T-cell (primary cell): Measurements from ENCODE around the gene HK3. TPM values are rescaled to one million over a fixed set of nuclear protein-coding genes. Genes with fewer than 3 reads are reported as not detected.

ENCODE experiments used
- ATAC-seq, 4 experiments: fragments of 200-7000 bp in 3 of 4; fragments of 150-1000 bp in 1 of 4; cut with Tn5 transposase; replicated peaks in 1 of 4; 1 replicate in 3 of 4; 2 replicates in 1 of 4; pipeline ENCODE4 v1.10.0; 2021; ENCODE audit warnings: moderate library complexity in 3 of 4, mild to moderate bottlenecking in 2 of 4, moderate number of reproducible peaks in 1 of 4
- CTCF ChIA-PET, 2 donors: fragments of 300-600 bp; sonication (Branson Sonifier 250); formaldehyde crosslinking; loops; one replicate each; lab custom pipeline; 2022; ENCODE audit warnings: antibody characterized with exemption in 2 of 2; lab: Charles Lee
- POLR2A ChIA-PET, 2 donors: fragments of 300-600 bp; sonication (Branson Sonifier 250); formaldehyde crosslinking; loops; one replicate each; lab custom pipeline; 2022; ENCODE audit warnings: antibody characterized with exemption in 2 of 2; lab: Charles Lee
- DNase-seq, 35 experiments: peaks; one replicate each; pipeline versions ENCODE4 v3.0.0 to v3.0.0-alpha.2; 2013 to 2023
- H3K27ac ChIP-seq: one replicate; pipeline ENCODE4 v1.5.1; 2013; ENCODE audit warnings: low read length
- H3K27me3 ChIP-seq, 2 experiments: replicated peaks in 1 of 2; 1 replicate in 1 of 2; 2 replicates in 1 of 2; pipeline versions ENCODE4 v1.6.1 to v1.7.0; 2013; ENCODE audit warnings: low read length in 1 of 2, mixed read lengths in 1 of 2; ENCODE audit not compliant: control insufficient read depth in 2 of 2, insufficient read depth in 2 of 2; ENCODE audit errors: extremely low read depth in 1 of 2
- H3K36me3 ChIP-seq, 2 donors: 1 replicate in 1 of 2; 2 replicates in 1 of 2; pipeline versions ENCODE4 v1.6.1 to v1.7.0; 2013; ENCODE audit warnings: low read length in 1 of 2; ENCODE audit not compliant: control insufficient read depth in 2 of 2, insufficient read depth in 1 of 2; ENCODE audit errors: extremely low read depth in 1 of 2
- H3K4me1 ChIP-seq, 2 experiments: 1 replicate in 1 of 2; 2 replicates in 1 of 2; pipeline versions ENCODE4 v1.6.1 to v1.7.0; 2013; ENCODE audit warnings: low read length in 2 of 2, mixed read lengths in 1 of 2; ENCODE audit not compliant: insufficient read depth in 2 of 2, control insufficient read depth in 1 of 2; ENCODE audit errors: extremely low read depth in 1 of 2
- H3K4me3 ChIP-seq, 2 donors: 1 replicate in 1 of 2; 2 replicates in 1 of 2; pipeline versions ENCODE4 v1.5.1 to v1.7.0; 2013; ENCODE audit warnings: mild to moderate bottlenecking in 2 of 2, low read length in 1 of 2, moderate library complexity in 1 of 2; ENCODE audit not compliant: control insufficient read depth in 1 of 2; ENCODE audit errors: extremely low read depth in 1 of 2
- H3K9me3 ChIP-seq: 2 replicates; pipeline ENCODE4 v1.7.0; 2013
- H3K27ac Mint-ChIP-seq, 2 donors: one replicate each; pipeline ENCODE4 v1.8.0; 2020 to 2021; ENCODE audit warnings: mild to moderate bottlenecking in 2 of 2, mixed read lengths in 2 of 2
- H3K27me3 Mint-ChIP-seq, 2 donors: one replicate each; pipeline ENCODE4 v1.8.0; 2021 to 2022; ENCODE audit warnings: mixed read lengths in 2 of 2
- H3K36me3 Mint-ChIP-seq: one replicate; pipeline ENCODE4 v1.8.0; 2021; ENCODE audit warnings: mixed read lengths
- H3K4me1 Mint-ChIP-seq, 3 donors: one replicate each; pipeline ENCODE4 v1.8.0; 2020 to 2022; ENCODE audit warnings: mixed read lengths in 3 of 3, mild to moderate bottlenecking in 1 of 3
- H3K4me3 Mint-ChIP-seq, 3 donors: one replicate each; pipeline ENCODE4 v1.8.0; 2020 to 2022; ENCODE audit warnings: mild to moderate bottlenecking in 3 of 3, mixed read lengths in 3 of 3, moderate library complexity in 3 of 3
- H3K9me3 Mint-ChIP-seq, 3 donors: one replicate each; pipeline ENCODE4 v1.8.0; 2020 to 2022; ENCODE audit warnings: mixed read lengths in 3 of 3
- WGBS: methylation state at CpG from one replicate; pipeline ENCODE4 v1.1.5; 2013; ENCODE audit warnings: missing lambda C conversion rate; ENCODE audit not compliant: insufficient coverage; 5-methylcytosine and 5-hydroxymethylcytosine counted together
- total RNA-seq, 35 experiments: library from RNA in 6 of 35; stranded (reverse) in 6 of 35; fragments of 120-200 nt in 1 of 35; gene quantifications; one replicate each; pipeline versions ENCODE4 v1.2.1 to v1.2.4 and lab custom pipeline; 2013 to 2026

Gene HK3
- total RNA-seq, 5 donors from 2014 or later (not counting 1 experiment from before 2014, with no cell fraction given), result 0.16 to 0.85 (median 0.44) TPM

DNA sequence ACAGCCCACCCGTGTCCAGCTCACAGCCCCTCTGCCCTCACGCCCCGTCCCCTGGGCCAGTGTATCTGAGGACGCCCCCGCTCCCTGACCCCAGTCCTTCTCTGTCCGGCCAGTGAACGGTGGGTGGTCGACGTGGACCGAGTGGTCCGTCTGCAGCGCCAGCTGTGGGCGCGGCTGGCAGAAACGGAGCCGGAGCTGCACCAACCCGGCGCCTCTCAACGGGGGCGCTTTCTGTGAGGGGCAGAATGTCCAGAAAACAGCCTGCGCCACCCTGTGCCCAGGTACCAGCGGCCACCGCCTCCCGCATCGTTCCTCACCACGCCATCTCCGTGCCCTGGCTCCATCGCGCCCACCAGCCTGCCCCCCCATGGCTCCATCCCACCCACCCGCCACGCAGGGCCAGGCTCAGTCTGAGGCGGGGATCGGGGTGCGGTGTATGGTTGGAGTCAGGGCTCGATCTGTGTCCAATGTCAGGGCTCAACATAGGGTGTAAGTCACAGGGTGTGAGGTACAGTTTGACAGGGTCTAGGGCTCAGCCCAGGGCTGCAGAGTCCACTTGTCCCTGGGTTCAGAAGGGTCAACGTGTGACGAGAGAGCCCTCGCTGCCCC lies 29.5 kb downstream of the HK3 start:
- Histone ChIP-seq H3K4me3 (no peak overlapping the region), H3K27me3 (peaks cover 0 to 47% of the 10 kb centered on the region in 2 experiments), H3K36me3 (no peaks in the 10 kb centered on the region), H3K27ac (no peak overlapping the region), H3K4me1 (peaks cover 0 to 17% of the 10 kb centered on the region in 2 experiments), H3K9me3 (no peaks in the 10 kb centered on the region)
- Mint-ChIP-seq H3K36me3 (no peaks in the 10 kb centered on the region), H3K27me3 (peaks cover 0 to 25% of the 10 kb centered on the region in 2 donors), H3K4me1 (peaks cover 5 to 12% (median 6%) of the 10 kb centered on the region in 3 donors), H3K27ac (no peak overlapping the region), H3K4me3 (no peak overlapping the region), H3K9me3 (peaks cover 0 to 3% (median 0%) of the 10 kb centered on the region in 3 donors)
- ChIA-PET POLR2A (no interaction called here), CTCF (no interaction called here)
- ATAC-seq, result no peak
- DNase-seq, result no peak
- 93% methylated on average over 32 of the region's 38 CpGs for WGBS

DNA sequence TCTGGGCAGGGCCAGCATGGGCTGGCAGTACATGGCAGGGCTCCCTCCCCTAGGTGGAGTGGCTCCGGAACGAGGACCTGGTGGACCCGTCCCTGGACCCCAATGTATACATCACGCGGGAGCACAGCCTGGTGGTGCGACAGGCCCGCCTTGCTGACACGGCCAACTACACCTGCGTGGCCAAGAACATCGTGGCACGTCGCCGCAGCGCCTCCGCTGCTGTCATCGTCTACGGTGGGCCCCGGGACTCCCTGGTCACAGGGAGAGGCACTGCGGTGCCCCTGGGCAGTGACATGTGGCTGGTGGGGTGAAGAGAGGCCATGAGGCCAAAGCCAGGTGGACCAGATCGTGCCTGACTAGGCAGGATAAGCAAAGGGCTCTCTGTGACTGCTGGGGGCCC lies 30.4 kb downstream of the HK3 start:
- Histone ChIP-seq H3K36me3 (no peaks in the 10 kb centered on the region), H3K4me1 (peaks cover 0 to 16% of the 10 kb centered on the region in 2 experiments), H3K27me3 (peaks cover 0 to 54% of the 10 kb centered on the region in 2 experiments), H3K4me3 (no peak overlapping the region), H3K27ac (no peak overlapping the region), H3K9me3 (no peaks in the 10 kb centered on the region)
- H3K9me3 Mint-ChIP-seq, result peaks cover 0 to 3% (median 0%) of the 10 kb centered on the region in 3 donors
- ChIA-PET POLR2A (no interaction called here), CTCF (no interaction called here)
- WGBS, result 91% methylated on average over 19 of the region's 20 CpGs
- DNase-seq (no peak), ATAC-seq (no peak)
- H3K27ac Mint-ChIP-seq, result no peak overlapping the region
- peaks cover 3 to 29% of the 10 kb centered on the region in 2 donors for H3K27me3 Mint-ChIP-seq
- no peak overlapping the region for H3K4me3 Mint-ChIP-seq
- H3K4me1 Mint-ChIP-seq, result peaks cover 5 to 12% (median 6%) of the 10 kb centered on the region in 3 donors
- no peaks in the 10 kb centered on the region for H3K36me3 Mint-ChIP-seq

DNA sequence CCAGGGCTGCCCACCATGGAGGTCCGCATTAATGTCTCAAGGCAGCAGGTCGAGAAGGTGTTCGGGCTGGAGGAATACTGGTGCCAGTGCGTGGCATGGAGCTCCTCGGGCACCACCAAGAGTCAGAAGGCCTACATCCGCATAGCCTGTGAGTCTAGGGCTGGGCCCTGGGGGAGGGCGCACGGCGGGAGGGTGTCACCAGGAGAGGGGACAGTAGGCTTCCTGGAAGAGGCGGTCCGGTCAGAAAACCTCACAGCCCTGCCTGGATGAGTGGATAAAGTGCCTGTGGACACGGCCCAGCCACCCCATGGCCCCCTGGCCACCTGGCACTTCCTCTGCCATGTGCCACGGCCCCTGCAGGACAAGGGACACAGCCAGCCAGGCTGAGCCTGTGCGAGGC lies 31.0 kb downstream of the HK3 start:
- 85% methylated on average over 13 of the region's 14 CpGs for WGBS
- ATAC-seq (no peak), DNase-seq (no peak)
- Mint-ChIP-seq H3K4me3 (no peak overlapping the region), H3K36me3 (no peaks in the 10 kb centered on the region), H3K4me1 (peaks cover 4 to 7% (median 5%) of the 10 kb centered on the region in 3 donors), H3K27ac (no peak overlapping the region), H3K27me3 (peaks cover 6 to 33% of the 10 kb centered on the region in 2 donors), H3K9me3 (peaks cover 0 to 1% (median 0%) of the 10 kb centered on the region in 3 donors)
- Histone ChIP-seq H3K36me3 (no peaks in the 10 kb centered on the region), H3K27ac (no peak overlapping the region), H3K4me3 (no peak overlapping the region), H3K4me1 (peaks cover 0 to 11% of the 10 kb centered on the region in 2 experiments), H3K9me3 (no peaks in the 10 kb centered on the region), H3K27me3 (peaks cover 0 to 55% of the 10 kb centered on the region in 2 experiments)
- ChIA-PET POLR2A (no interaction called here), CTCF (no interaction called here)

DNA sequence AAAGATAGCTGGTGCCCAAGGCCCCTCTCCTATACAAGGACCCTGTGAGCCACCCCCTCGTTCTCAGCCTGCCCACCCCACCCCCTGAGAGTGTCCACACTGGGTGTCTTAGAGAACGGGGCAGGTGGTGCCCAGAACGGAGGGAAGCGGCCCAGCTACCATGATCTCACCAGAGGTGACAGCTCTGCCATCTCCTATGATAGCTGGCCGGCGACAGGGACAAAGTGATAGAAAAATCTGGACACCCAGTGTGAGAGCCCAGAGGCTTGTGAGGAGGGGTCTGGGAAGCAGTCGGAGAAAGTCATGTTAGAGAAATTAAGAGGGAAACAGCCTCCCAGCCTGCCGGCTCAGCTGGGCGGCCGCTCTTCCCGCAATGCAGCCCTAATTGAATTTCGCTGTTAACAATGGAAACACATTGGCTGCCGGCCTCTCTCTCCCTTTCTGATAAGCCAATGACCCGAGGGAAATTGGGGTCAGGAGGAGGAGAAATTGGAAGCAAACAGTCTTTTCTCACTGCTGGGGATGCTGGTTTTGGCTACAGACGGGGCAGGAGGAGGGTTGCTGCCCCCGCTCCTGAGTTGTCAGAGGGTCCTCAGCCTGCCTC lies 32.3 kb downstream of the HK3 start:
- H3K27ac ChIP-seq, result no peak overlapping the region
- no peaks in the 10 kb centered on the region for H3K36me3 ChIP-seq
- ATAC-seq, result no peak
- H3K4me1 Mint-ChIP-seq, result peaks cover 2 to 5% (median 4%) of the 10 kb centered on the region in 3 donors
- peaks cover 8 to 42% of the 10 kb centered on the region in 2 donors for H3K27me3 Mint-ChIP-seq
- no peak overlapping the region for H3K27ac Mint-ChIP-seq
- no peaks in the 10 kb centered on the region for H3K9me3 Mint-ChIP-seq
- ChIA-PET POLR2A (no interaction called here), CTCF (interaction anchor here in 1 of 2 donors (0.6 kb wide), 1 partner anchor 1626 kb away, joined by 3 read pairs; no protein-coding TSS in a partner anchor)
- no peak overlapping the region for H3K4me3 Mint-ChIP-seq
- H3K27me3 ChIP-seq, result peaks cover 0 to 68% of the 10 kb centered on the region in 2 experiments
- no peaks in the 10 kb centered on the region for H3K9me3 ChIP-seq
- 24% methylated on average over 5 of the region's 16 CpGs for WGBS
- peaks cover 0 to 11% of the 10 kb centered on the region in 2 experiments for H3K4me1 ChIP-seq
- H3K36me3 Mint-ChIP-seq, result no peaks in the 10 kb centered on the region
- no peak overlapping the region for H3K4me3 ChIP-seq
- no peak for DNase-seq

DNA sequence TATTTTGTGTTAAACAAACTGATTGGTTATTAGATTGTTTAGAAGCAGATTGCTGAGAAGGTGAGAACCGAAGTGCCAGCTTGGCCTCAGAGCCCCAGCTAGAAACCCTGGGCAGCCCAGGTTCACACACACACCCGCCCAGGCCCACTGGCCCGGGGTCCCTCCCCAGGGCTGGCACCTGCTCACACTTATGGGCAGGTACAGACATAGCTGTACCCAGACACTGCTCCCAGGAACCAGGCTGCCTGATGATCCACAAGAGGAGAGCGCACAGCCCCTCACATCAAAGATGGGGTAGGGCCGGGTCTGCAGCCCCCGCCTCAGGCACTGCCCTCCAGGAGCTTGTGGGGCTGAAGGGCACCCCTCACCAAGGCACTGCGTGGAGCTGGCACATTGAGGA lies 33.2 kb downstream of the HK3 start:
- no peak for ATAC-seq
- peaks cover 0 to 76% of the 10 kb centered on the region in 2 experiments for H3K27me3 ChIP-seq
- CTCF ChIA-PET, result no interaction called here
- Mint-ChIP-seq H3K27me3 (peaks cover 8 to 48% of the 10 kb centered on the region in 2 donors), H3K36me3 (no peaks in the 10 kb centered on the region), H3K27ac (no peak overlapping the region), H3K4me3 (no peak overlapping the region), H3K9me3 (no peaks in the 10 kb centered on the region), H3K4me1 (peaks cover 2 to 5% (median 4%) of the 10 kb centered on the region in 3 donors)
- no peak for DNase-seq
- H3K36me3 ChIP-seq, result no peaks in the 10 kb centered on the region
- no peak overlapping the region for H3K4me3 ChIP-seq
- whole genome bisulfite sequencing, result 78% methylated on average over 7 of the region's 7 CpGs
- H3K9me3 ChIP-seq, result no peaks in the 10 kb centered on the region
- no peak overlapping the region for H3K27ac ChIP-seq
- H3K4me1 ChIP-seq, result peaks cover 0 to 11% of the 10 kb centered on the region in 2 experiments
- POLR2A ChIA-PET, result no interaction called here

DNA sequence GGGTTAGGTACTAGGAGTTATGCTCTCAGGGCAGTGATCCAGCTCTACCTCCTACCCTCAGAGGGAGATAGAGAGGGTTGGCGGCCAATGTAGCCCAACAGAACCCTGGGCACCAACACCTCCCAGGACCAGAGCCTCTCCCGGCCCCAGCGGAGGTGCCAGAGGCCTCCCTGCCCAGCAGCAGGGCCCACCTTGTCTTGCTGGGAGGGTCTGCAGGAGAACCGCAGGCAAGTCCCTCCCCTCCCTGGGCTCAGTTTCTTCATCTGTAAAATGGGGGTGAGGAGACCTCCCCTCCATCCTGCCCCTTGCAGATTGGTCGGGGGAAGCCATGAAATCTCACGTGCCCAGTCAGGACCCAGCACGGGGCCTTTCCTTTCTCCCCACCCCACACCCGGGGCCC lies 34.4 kb downstream of the HK3 start:
- no peaks in the 10 kb centered on the region for H3K9me3 Mint-ChIP-seq
- peaks cover 0 to 84% of the 10 kb centered on the region in 2 experiments for H3K27me3 ChIP-seq
- H3K27me3 Mint-ChIP-seq, result peaks cover 12 to 54% of the 10 kb centered on the region in 2 donors
- H3K4me3 Mint-ChIP-seq, result no peak overlapping the region
- no peak for ATAC-seq
- no peak overlapping the region for H3K4me3 ChIP-seq
- no peaks in the 10 kb centered on the region for H3K9me3 ChIP-seq
- H3K27ac Mint-ChIP-seq, result no peak overlapping the region
- H3K4me1 Mint-ChIP-seq, result no peaks in the 10 kb centered on the region
- no peak for DNase-seq
- peaks cover 0 to 2% of the 10 kb centered on the region in 2 experiments for H3K4me1 ChIP-seq
- ChIA-PET POLR2A (no interaction called here), CTCF (no interaction called here)
- H3K27ac ChIP-seq, result no peak overlapping the region
- no peaks in the 10 kb centered on the region for H3K36me3 Mint-ChIP-seq
- no peaks in the 10 kb centered on the region for H3K36me3 ChIP-seq
- WGBS, result 86% methylated on average over 3 of the region's 8 CpGs
